K562 (cell line): ENCODE results near the gene CTRB2. TPM values are rescaled to one million over a fixed set of nuclear protein-coding genes. Genes with fewer than 3 reads are reported as not detected.

Experiments
- ATAC-seq: fragments of 200-7000 bp; cut with Tn5 transposase; 3 replicates; pipeline ENCODE4 v1.9.1; 2020; ENCODE audit warnings: moderate library complexity
- BruUV-seq: library from RNA; stranded (reverse); fragments of 400-500 nt; replicated peaks from 2 replicates; lab custom pipeline; 2021; lab: Mats Ljungman, UMichigan
- CTCF ChIA-PET: fragments of 300-600 bp; formaldehyde crosslinking; extraction: SDS; loops from one replicate; lab custom pipeline; 2021; ENCODE audit warnings: low intra/inter-chr PET ratio; lab: Yijun Ruan, JAX
- POLR2A ChIA-PET: fragments of 300-600, 350-650 bp; sonication (Branson Sonifier 250); formaldehyde crosslinking; extraction: SDS; loops from one replicate; lab custom pipeline; 2021; ENCODE audit warnings: antibody characterized with exemption, inconsistent platforms; lab: Yijun Ruan, JAX
- DNase-seq, 4 experiments: peaks; one replicate each; pipeline versions ENCODE4 v3.0.0 to v3.0.0-alpha.2; 2011 to 2018; ENCODE audit warnings: low spot score in 3 of 4, mixed read lengths in 3 of 4; ENCODE audit errors: extremely low read depth in 1 of 4
- FAIRE-seq: peaks from 2 replicates; lab custom pipeline; 2011; peaks lifted over from hg19 to GRCh38; lab: Jason Lieb, UNC
- H2AFZ ChIP-seq: 2 replicates; pipeline ENCODE4 v1.6.0; 2011; ENCODE audit warnings: low read depth, low read length, control low read depth, inconsistent platforms
- H3K27ac ChIP-seq: fragments of 200-600 bp; 3 replicates; pipeline ENCODE4 v1.8.0; 2011; ENCODE audit warnings: low read depth, mild to moderate bottlenecking, control low read depth, inconsistent platforms, low read length, moderate library complexity, mixed read lengths; ENCODE audit errors: extremely low read depth
- H3K27me3 ChIP-seq, 2 experiments: fragments of 300-600 bp in 1 of 2; 2 replicates in 1 of 2; 3 replicates in 1 of 2; pipeline versions ENCODE4 v1.6.0 to v1.8.0; 2011; ENCODE audit warnings: inconsistent platforms in 2 of 2, low read length in 2 of 2, mild to moderate bottlenecking in 1 of 2, mixed read lengths in 1 of 2, moderate library complexity in 1 of 2; ENCODE audit not compliant: control insufficient read depth in 2 of 2, insufficient read depth in 2 of 2
- H3K36me3 ChIP-seq: fragments of 300-600 bp; 3 replicates; pipeline ENCODE4 v1.8.0; 2011; ENCODE audit warnings: mild to moderate bottlenecking, low read length, inconsistent platforms; ENCODE audit not compliant: control insufficient read depth, insufficient read depth
- H3K4me1 ChIP-seq, 2 experiments: fragments of 200-600 bp in 1 of 2; replicated peaks in 1 of 2; 2 replicates in 1 of 2; 3 replicates in 1 of 2; pipeline versions ENCODE4 v1.5.1 to v1.8.0; 2011; ENCODE audit warnings: inconsistent platforms in 2 of 2, low read length in 2 of 2, mild to moderate bottlenecking in 1 of 2, mixed read lengths in 1 of 2, moderate library complexity in 1 of 2; ENCODE audit not compliant: control insufficient read depth in 2 of 2, insufficient read depth in 2 of 2
- H3K4me2 ChIP-seq: 2 replicates; pipeline ENCODE4 v1.6.1; 2011; ENCODE audit warnings: low read length, control low read depth, inconsistent platforms, mixed read lengths; ENCODE audit not compliant: insufficient read depth
- H3K4me3 ChIP-seq: fragments of 200-600 bp; sonication (generic), shearing (Covaris generic); 2 replicates; pipeline ENCODE4 v1.5.1; 2016; ENCODE audit warnings: control low read depth, inconsistent platforms
- H3K79me2 ChIP-seq: fragments of 200-600 bp; 3 replicates; pipeline ENCODE4 v1.8.0; 2011; ENCODE audit warnings: low read length, inconsistent platforms; ENCODE audit not compliant: control insufficient read depth, insufficient read depth
- H3K9ac ChIP-seq, 2 experiments: 2 replicates each; pipeline versions ENCODE4 v1.6.0 to v1.6.1; 2011; ENCODE audit warnings: low read depth in 2 of 2, low read length in 2 of 2, control low read depth in 1 of 2, inconsistent platforms in 1 of 2, mild to moderate bottlenecking in 1 of 2, mixed read lengths in 1 of 2; ENCODE audit not compliant: insufficient read depth in 1 of 2
- H3K9me1 ChIP-seq: one replicate; pipeline ENCODE4 v1.6.0; 2011; ENCODE audit warnings: inconsistent platforms, mild to moderate bottlenecking, low read length, moderate library complexity; ENCODE audit not compliant: control insufficient read depth, insufficient read depth
- H3K9me3 ChIP-seq: replicated peaks from 2 replicates; pipeline ENCODE4 v1.5.1; 2011; ENCODE audit warnings: low read depth, low read length, inconsistent platforms; ENCODE audit not compliant: control insufficient read depth, insufficient read depth
- H4K20me1 ChIP-seq: replicated peaks from 2 replicates; pipeline ENCODE4 v1.6.1; 2011; ENCODE audit warnings: low read length, inconsistent platforms, mixed read lengths; ENCODE audit not compliant: control insufficient read depth, insufficient read depth
- CSDE1 ChIP-seq, 2 experiments: fragments of 450-650 bp; IDR thresholded peaks; 2 replicates each; pipeline ENCODE4 v1.6.1; 2016; ENCODE audit warnings: mild to moderate bottlenecking in 1 of 2
- HOMEZ ChIP-seq: fragments of 250-450 bp; sonication (Bioruptor Pico); IDR thresholded peaks from 2 replicates; pipeline ENCODE4 v1.4.0; 2020; ENCODE audit warnings: mild to moderate bottlenecking, moderate library complexity
- KAT7 ChIP-seq: sonication (generic); formaldehyde crosslinking; IDR thresholded peaks from 2 replicates; pipeline ENCODE4 v1.8.0; 2022; ENCODE audit warnings: missing genetic modification reagents, mild to moderate bottlenecking, borderline replicate concordance
- NCOA6 ChIP-seq: fragments of 450-650 bp; IDR thresholded peaks from 2 replicates; pipeline ENCODE4 v1.6.1; 2017; ENCODE audit warnings: mild to moderate bottlenecking
- POLR2AphosphoS2 ChIP-seq: IDR thresholded peaks from 2 replicates; pipeline ENCODE4 v1.6.1; 2012; ENCODE audit warnings: low read length, improper control_type of control experiment
- RFX7 ChIP-seq: fragments of 250-450 bp; sonication (Bioruptor Pico); IDR thresholded peaks from 2 replicates; pipeline ENCODE4 v1.5.1; 2021; ENCODE audit warnings: mild to moderate bottlenecking
- XRCC3 ChIP-seq: fragments of 450-650 bp; IDR thresholded peaks from 2 replicates; pipeline ENCODE4 v1.6.1; 2017; ENCODE audit warnings: mild to moderate bottlenecking, moderate library complexity
- ZNF253 ChIP-seq: fragments of 250-450 bp; sonication (Bioruptor Pico); conservative IDR thresholded peaks from 2 replicates; pipeline ENCODE4 v1.6.1; 2021; ENCODE audit warnings: mild to moderate bottlenecking
- WGBS: fragments of 100-300 bp; shearing (Covaris generic); methylation state at CpG from one replicate; pipeline ENCODE4 v1.1.6; 2016; ENCODE audit warnings: low coverage, mixed read lengths; ENCODE audit not compliant: insufficient coverage; ENCODE audit errors: missing lambda C conversion rate; 5-methylcytosine and 5-hydroxymethylcytosine counted together
- in situ Hi-C: fragments of 300-500 bp; cut with MboI; formaldehyde crosslinking; loops from 4 replicates; pipeline ENCODE4 v1.15.0; 2018; ENCODE audit warnings: inconsistent platforms, mixed read lengths
- intact Hi-C: fragments of 100-400 bp; cut with micrococcal nuclease; formaldehyde crosslinking; loops from 2 replicates; pipeline ENCODE4 v1.14.2; 2022
- polyA plus RNA-seq, 8 experiments: library from polyadenylated mRNA; depleted of rRNA in 4 of 8; stranded (reverse) in 5 of 8; unstranded in 3 of 8; fragments of >200 nt; fragmentation: Nextera tagmentation in 2 of 8; fragmentation: Illumina TruSeq in 1 of 8; extraction: Ambion mirVana in 2 of 8; extraction: Trizol in 1 of 8; gene quantifications; 2 replicates each; pipeline versions ENCODE4 v1.2.1 to v1.2.3, GENCODE V29; 2011 to 2014; ENCODE audit warnings: inconsistent platforms in 1 of 8, missing spikeins in 1 of 8
- total RNA-seq, 7 experiments: library from RNA; depleted of rRNA in 6 of 7; stranded (reverse); fragments of >200 nt in 6 of 7; fragmentation: Illumina TruSeq in 2 of 7; extraction: Trizol in 2 of 7; gene quantifications; 2 replicates each; pipeline versions ENCODE4 v1.2.1 to v1.2.3, GENCODE V29; 2011 to 2021; ENCODE audit warnings: low replicate concordance in 1 of 7
- TF ChIP-seq, protein P1 (sequence below): fragments of 450-650 bp; IDR thresholded peaks from 2 replicates; pipeline ENCODE4 v1.6.1; 2018; ENCODE audit warnings: mild to moderate bottlenecking, low read depth; ENCODE audit not compliant: partially characterized antibody
- TF ChIP-seq, protein P2 (sequence below): fragments of 450-650 bp; IDR thresholded peaks from 2 replicates; pipeline ENCODE4 v1.6.1; 2016; ENCODE audit warnings: mild to moderate bottlenecking
- TF ChIP-seq, protein P3 (sequence below): fragments of 450-650 bp; formaldehyde crosslinking; IDR thresholded peaks from 2 replicates; pipeline ENCODE4 v1.4.0; 2022; ENCODE audit warnings: missing genetic modification characterization

Gene CTRB2
- total and polyA plus RNA-seq, 9 of the 15 experiments (the other 6 are each of a cell fraction or from before 2014, with no cell fraction given) = 5.1 TPM; not detected in 8

GRCh38 chr16:75196836-75197235 is 10.1 kb downstream of the CTRB2 start:
- no TSS peak for BruUV-seq
- 9% methylated on average over 9 of the region's 9 CpGs for WGBS
- DNase-seq = no peak
- H3K36me3 ChIP-seq = no peaks in the 10 kb centered on the region
- in situ Hi-C loops (no loop called here), intact Hi-C loops (loop anchor here (2.0 to 5.0 kb wide), 2 partner anchors 35 to 198 kb away; partner anchors contain the start of gene ZNRF1)
- no peaks in the 10 kb centered on the region for H3K9me1 ChIP-seq
- POLR2A ChIA-PET = interaction anchor here (0.6 kb wide), 1 partner anchor 10 kb away, joined by 3 read pairs; the partner anchor contains the start of gene CTRB2
- no peak for TF ChIP-seq ZNF253 (CRISPR knock-in tag)
- no peak for TF ChIP-seq NCOA6
- TF ChIP-seq, protein P1, sequence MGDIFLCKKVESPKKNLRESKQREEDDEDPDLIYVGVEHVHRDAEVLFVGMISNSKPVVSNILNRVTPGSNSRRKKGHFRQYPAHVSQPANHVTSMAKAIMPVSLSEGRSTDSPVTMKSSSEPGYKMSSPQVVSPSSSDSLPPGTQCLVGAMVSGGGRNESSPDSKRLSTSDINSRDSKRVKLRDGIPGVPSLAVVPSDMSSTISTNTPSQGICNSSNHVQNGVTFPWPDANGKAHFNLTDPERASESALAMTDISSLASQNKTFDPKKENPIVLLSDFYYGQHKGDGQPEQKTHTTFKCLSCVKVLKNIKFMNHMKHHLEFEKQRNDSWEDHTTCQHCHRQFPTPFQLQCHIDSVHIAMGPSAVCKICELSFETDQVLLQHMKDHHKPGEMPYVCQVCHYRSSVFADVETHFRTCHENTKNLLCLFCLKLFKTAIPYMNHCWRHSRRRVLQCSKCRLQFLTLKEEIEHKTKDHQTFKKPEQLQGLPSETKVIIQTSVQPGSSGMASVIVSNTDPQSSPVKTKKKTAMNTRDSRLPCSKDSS = no peak
- TF ChIP-seq, protein P2, sequence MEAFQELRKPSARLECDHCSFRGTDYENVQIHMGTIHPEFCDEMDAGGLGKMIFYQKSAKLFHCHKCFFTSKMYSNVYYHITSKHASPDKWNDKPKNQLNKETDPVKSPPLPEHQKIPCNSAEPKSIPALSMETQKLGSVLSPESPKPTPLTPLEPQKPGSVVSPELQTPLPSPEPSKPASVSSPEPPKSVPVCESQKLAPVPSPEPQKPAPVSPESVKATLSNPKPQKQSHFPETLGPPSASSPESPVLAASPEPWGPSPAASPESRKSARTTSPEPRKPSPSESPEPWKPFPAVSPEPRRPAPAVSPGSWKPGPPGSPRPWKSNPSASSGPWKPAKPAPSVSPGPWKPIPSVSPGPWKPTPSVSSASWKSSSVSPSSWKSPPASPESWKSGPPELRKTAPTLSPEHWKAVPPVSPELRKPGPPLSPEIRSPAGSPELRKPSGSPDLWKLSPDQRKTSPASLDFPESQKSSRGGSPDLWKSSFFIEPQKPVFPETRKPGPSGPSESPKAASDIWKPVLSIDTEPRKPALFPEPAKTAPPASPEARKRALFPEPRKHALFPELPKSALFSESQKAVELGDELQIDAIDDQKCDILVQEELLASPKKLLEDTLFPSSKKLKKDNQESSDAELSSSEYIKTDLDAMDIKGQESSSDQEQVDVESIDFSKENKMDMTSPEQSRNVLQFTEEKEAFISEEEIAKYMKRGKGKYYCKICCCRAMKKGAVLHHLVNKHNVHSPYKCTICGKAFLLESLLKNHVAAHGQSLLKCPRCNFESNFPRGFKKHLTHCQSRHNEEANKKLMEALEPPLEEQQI = no peak
- no peak for TF ChIP-seq KAT7 (CRISPR knock-in tag)
- TF ChIP-seq, protein P3, sequence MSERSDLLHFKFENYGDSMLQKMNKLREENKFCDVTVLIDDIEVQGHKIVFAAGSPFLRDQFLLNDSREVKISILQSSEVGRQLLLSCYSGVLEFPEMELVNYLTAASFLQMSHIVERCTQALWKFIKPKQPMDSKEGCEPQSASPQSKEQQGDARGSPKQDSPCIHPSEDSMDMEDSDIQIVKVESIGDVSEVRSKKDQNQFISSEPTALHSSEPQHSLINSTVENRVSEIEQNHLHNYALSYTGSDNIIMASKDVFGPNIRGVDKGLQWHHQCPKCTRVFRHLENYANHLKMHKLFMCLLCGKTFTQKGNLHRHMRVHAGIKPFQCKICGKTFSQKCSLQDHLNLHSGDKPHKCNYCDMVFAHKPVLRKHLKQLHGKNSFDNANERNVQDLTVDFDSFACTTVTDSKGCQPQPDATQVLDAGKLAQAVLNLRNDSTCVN (CRISPR knock-in tag) = no peak
- TF ChIP-seq RFX7 (CRISPR knock-in tag) = no peak
- no peak for TF ChIP-seq CSDE1 (IDR thresholded peaks at IDR 0.05)
- TF ChIP-seq XRCC3 = no peak
- no peak for TF ChIP-seq POLR2AphosphoS2
- TF ChIP-seq HOMEZ = no peak
- peaks cover 0 to 8% of the 10 kb centered on the region in 2 experiments; a peak in 3 of 5 replicates for H3K4me1 ChIP-seq
- FAIRE-seq = no peak
- H3K27ac ChIP-seq = no peak overlapping the region
- CTCF ChIA-PET = no interaction called here
- H3K9me3 ChIP-seq = no peaks in the 10 kb centered on the region
- H3K4me2 ChIP-seq = no peak overlapping the region
- H4K20me1 ChIP-seq = no peaks in the 10 kb centered on the region
- no peak overlapping the region; a peak in 1 of 4 replicates for H3K9ac ChIP-seq
- H3K4me3 ChIP-seq = no peak overlapping the region
- H3K27me3 ChIP-seq = peaks cover 41 to 49% of the 10 kb centered on the region in 2 experiments
- H2AFZ ChIP-seq = no peak overlapping the region
- H3K79me2 ChIP-seq = no peaks in the 10 kb centered on the region
- ATAC-seq = no peak
